GF-D8 (cell line): ENCODE measurements around the gene KRT39.

Experiments used
- DNase-seq: peaks from one replicate; lab custom pipeline; 2025; lab: John Stamatoyannopoulos, UW

The KRT39 gene

GRCh38 chr17:40980596-40980995, 13.8 kb upstream of the KRT39 start:
- no peak for DNase-seq

DNA sequence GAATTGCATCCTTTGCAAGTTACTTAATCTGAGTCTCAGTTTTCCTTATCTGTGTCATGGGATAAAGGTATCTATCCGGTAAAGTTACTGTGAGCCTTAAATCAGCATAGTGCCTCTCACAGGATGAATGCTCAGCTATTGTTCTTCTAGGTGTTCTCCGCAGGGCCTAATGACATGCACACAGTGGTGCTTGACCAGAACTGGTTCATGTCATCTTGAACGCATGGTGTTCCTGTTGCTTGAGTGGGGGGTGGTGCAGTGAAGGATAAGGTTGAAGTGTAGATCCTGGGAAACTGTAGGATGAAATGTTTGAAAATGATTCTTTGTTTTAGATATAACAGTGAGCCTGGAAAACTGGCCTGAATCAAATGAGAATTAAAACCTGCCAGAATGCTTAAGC, 13.4 kb upstream of the KRT39 start:
- no peak for DNase-seq

DNA sequence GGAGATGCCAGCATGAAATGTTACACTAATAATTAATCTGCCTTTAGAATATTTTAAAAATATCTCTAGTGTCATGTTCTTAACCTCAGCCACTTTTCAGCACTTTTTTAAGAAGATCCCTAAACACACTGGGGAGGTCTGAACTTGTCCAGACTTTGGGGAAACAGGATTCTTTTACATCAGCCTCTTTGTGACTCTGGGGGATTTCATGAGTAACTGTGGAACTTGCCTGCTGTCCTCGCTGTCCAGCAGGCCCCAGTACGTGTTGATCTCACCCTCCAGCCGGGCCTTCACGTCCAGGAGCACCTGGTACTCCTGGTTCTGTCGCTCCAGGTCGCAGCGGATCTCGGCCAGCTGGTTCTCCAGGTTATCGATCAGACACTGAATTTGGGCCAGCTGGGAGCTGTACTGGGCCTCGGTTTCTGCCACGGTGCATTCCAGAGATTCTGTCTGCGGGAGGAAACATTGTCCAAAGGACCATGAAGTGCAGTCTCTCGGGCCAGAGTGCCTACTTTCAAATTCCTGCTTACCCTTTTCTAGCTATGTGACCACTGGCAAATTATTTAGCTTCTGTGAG, 11.9 kb upstream of the KRT39 start:
- no peak for DNase-seq

DNA sequence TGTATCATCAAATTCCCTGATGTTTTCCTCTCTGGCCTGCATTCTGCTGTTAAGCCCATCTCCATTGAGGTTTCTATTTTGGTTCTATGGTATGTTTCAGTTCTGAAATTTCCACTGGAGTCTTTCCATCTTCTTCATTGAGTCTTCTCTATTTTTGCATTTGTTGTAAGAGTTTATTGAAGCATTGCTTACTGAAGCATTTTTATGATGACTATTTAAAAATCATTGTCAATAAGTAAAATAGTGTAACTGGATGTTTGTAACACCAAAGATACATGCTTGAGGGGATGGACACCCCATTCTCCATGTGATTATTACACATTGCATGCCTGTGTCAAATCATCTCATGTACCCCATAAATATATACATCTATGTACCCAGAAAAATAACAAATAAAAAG, 8.8 kb upstream of the KRT39 start:
- DNase-seq = no peak

DNA sequence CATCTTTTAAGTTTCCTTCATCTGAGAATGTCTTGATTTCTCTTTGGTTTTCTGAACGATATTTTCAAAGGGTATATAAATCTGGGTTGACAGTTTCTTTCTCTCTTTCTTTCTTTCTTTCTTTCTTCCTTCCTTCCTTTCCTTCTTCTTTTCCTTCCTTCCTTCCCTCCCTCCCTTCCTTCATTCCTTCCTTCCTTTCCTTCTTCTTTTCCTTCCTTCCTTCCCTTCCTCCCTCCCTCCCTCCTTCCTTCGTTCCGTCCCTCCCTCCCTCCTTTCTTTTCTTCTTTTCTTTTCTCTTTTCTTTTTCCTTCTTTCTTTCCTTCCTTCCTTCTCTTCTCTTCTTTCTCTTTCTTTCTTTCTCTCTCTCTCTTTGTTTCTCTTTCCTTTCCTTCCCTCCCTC, 7.6 kb upstream of the KRT39 start:
- no peak for DNase-seq

DNA sequence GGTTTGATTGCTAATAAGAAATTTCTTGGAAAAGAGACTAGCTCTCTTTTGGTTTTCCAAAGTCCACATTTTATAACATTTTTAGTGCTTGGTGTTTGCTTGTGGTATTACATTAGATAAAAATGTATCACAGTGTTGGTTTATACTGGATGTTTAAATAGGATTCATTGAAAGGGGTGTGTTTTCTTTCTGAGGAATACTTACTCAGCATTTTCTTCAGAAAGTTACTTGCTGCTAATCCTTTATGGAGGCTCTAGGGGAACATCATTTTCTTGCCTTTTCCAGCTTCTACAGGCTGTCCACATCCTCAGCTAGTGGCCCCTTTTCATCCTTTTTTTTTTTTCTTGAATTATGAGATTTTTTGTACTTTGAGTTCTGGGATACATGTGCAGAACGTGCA, 834 bp upstream of the KRT39 start:
- no peak for DNase-seq

GRCh38 chr17:40963838-40964237, 2.9 kb downstream of the KRT39 start:
- no peak for DNase-seq

DNA sequence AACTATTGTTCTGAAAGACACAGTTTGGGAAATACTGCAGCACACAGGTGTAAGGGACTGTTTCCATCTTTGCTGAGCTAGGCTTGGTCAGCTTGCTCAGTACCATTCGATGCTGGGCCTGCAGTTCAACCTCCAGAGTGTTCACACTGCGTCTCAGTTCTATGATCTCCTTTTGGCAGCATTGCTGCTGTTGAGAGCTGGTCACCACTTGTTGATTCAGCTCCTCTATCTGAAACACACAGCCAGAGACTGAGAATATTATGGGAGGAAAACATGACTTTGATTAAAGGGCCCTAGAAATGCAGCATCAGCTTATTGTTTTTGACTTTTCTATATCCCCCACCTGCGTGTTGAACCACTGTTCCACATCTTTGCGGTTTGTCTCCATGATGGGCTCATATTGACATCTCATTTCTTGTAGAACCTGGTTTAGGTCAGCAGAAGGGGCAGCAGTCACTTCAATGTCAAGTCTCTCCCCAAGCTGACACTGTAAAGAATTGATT, 4.6 kb downstream of the KRT39 start:
- no peak for DNase-seq

- no peak for DNase-seq
Measured at GRCh38 chr17:40961591-40961990, 5.2 kb downstream of the KRT39 start.

DNA sequence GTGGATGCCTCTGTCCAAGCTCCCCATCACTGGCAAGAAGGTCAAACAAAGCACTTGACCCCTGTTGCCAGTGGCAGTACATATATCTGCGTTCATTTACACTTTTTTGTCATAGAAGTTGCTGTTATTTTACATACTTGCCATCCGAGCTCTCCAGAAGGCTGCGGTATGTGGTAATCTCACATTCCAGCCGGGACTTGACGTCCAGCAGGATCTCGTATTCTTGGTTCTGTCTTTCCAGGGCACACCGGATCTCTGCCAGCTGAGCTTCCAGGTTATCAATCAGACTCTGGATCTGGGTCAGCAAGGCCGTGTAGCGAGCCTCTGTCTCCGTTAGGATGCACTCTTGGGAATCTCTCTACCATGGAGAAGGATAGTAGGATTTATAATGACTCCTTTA, 6.6 kb downstream of the KRT39 start:
- DNase-seq = no peak

- DNase-seq = no peak
Measured at GRCh38 chr17:40958086-40958953, 8.4 kb downstream of the KRT39 start.

DNA sequence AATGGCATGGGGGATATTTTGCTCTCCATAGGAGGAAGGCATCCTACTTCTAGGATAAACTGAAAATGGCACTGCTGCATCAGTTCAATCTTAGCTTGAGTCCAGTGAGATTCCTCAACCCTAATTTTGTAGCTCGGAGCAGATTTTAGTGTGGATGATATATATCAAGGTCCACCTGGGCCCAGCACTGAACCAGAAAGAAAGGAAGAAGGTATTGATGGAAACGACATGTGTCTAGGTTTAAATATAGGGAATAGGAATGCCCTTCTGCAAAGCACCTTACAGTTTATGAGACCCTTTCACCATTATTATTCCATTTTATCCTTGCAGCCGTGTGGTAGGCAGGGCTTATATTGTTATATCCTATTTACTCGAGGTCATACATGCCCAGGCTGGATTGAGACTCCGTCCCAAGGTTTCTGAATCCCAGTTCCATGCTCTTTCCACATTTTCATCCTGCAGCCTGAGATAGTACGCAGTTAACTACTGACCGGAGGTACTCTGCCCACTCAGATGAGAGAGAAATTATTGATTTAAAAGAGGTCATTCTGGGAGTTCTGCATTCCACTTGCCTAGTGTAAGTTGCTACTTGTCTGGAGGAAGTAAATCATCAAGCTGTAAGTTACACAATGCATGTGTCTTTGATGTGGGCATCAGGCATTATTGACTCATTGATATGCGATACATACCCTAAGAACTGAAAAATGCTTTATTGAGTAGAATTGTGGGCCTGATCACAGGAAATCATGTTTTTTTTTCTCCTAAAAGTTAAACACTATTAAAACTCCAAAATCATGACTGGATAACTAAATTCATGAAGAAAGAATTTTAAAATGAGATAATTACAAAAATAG, 10.1 kb downstream of the KRT39 start:
- no peak for DNase-seq

DNA sequence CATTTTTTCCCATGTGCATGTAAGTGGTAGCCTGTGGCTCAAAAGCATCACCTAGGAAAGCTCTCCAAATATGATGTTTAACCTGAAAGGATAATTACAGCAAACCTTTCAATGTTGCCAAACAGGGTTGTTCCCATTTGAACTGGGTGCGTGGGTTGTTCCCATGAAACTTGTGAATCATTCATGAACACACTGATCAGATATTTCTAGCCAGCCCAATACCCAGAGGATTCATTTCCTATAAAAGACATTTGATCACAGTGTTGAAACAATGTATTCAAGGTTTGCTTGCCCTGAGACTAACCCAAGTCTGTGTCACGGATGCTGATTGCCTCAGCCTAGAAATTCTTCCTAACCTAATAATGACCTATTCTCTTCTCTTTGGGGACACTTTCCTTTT, 12.9 kb downstream of the KRT39 start:
- no peak for DNase-seq

DNA sequence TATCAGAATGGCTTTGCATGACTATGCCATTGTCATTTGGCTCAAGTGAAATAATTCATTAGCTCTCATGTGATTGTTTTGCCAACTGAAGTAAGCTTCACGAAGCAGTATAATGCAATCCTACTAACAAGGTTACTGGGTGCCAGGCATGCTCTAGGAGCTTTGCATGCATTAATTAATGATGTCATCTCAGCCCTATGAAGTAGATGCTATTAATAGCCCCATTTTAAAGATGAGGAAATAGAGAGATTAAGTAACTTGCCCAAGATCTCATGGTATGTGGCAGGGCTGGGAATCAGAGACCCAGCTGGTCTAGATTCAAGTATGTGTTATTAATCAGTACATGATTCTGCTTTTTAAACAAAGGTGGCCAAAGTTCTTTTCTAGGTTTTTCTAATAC, 14.1 kb downstream of the KRT39 start:
- DNase-seq = no peak

DNA sequence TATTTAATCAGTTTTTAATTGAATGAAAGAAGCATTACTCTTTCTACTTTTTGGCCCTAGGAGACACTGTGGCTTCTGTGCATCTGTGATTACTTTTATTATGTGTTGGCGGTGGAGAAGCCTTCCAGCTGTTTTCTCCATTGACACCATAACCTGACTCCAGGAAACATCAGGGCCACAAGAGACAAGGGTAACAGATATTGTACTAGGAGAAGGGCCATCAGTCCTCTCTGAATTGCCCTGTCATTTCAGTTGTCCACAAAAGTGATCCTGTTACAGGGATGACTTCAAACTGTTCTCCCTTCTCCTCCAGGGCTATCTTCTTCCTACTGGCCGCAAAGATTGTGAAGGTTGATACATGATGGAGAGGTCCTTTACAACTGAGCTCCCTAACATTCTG, 14.6 kb downstream of the KRT39 start:
- DNase-seq = no peak

GRCh38 chr17:40951011-40951622, 15.6 kb downstream of the KRT39 start:
- no peak for DNase-seq

DNA sequence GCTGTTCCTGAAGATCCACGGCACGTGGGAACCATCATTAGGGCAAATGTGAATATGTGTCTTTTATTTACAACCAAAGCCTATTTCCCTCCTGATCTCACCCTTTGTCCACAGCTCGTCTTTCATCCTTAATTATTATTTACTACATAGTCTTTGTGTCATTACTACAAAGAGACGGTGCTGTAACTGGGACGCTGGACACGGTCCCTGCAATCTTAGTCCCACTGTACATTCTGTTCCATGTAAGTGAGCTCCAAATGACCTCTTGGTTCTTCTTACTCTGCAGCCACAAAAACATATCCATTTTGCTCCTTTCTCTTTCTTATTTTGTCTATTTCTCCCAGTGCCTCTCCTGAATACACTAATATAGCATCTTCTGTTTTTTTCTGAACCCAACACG, 16.6 kb downstream of the KRT39 start:
- no peak for DNase-seq

GRCh38 chr17:40949418-40949817, 17.3 kb downstream of the KRT39 start:
- DNase-seq = no peak

GRCh38 chr17:40947929-40948328, 18.8 kb downstream of the KRT39 start:
- DNase-seq = no peak

- DNase-seq = no peak
Measured at GRCh38 chr17:40945414-40945813, 21.3 kb downstream of the KRT39 start.

DNA sequence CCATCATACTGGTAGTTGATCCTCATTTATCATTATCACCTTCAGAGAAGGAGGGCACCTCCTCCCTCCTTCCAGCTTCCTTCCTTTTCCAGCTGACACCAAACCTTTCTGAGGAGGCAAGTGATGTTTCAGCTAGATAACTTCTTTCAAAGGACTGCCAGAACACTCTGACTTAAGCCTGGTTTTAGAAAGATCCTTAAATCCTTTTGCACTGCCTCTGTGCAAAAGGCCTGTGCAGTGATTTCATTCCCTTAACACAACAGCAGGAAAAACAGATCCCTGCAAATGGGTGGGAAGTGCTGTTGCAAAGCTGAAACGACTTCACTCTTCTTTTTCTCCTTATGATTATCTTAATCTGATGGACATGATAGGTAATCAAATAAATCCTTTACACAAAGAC, 22.2 kb downstream of the KRT39 start:
- DNase-seq = no peak

DNA sequence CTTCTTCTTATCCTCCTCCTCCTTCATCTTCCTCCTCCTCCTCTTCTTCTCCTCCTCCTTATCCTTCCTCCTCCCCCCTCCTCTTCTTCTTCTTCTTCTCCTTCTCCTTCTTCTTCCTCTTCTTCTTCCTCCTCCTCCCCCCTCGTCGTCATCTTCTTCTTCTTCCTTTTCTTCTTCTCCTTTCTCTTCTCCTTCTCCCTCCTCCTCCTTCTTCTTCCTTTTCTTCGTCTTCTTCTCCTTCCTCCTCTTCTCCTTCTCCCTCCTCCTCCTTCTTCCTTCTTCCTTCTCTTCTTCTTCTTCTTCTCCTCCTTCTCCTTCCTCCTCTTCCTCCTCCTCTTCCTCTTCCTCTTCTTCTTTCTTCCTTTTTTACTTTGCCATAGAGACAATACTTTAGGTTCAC, 24.2 kb downstream of the KRT39 start:
- no peak for DNase-seq
